ENCODE results near the gene E2F4. TPM values are rescaled to one million over a fixed set of nuclear protein-coding genes. Genes with fewer than 3 reads are reported as not detected.

Gene E2F4
- total and polyA plus RNA-seq, 2 donors (not counting 1 experiment from before 2014, with no cell fraction given) = 106 to 188 TPM

- Histone ChIP-seq H3K4me1 (ENCODE audit: control insufficient read depth in 2 of 2, insufficient read depth in 2 of 2, low read length in 2 of 2) (peaks cover 52 to 71% of the 10 kb centered on the region in 2 donors), H3K27me3 (replicated peaks in 1 of 4; ENCODE audit: control extremely low read depth in 1 of 4, control insufficient read depth in 3 of 4, insufficient read depth in 4 of 4, low read length in 3 of 4) (peaks cover 0 to 40% (median 19%) of the 10 kb centered on the region in 4 experiments), H3K4me2 (replicated peaks; ENCODE audit: low read depth, low read length, poor library complexity, severe bottlenecking) (peak overlapping the region; percentile 99), H3K9me3 (ENCODE audit: control extremely low read depth in 1 of 3, control insufficient read depth in 2 of 3, insufficient read depth in 1 of 3, low read length in 2 of 3) (peaks cover 0 to 27% (median 0%) of the 10 kb centered on the region in 3 donors), H3K36me3 (replicated peaks in 1 of 2; ENCODE audit: control extremely low read depth in 1 of 2, control insufficient read depth in 1 of 2, extremely low read depth in 1 of 2, insufficient read depth in 2 of 2, low read length in 1 of 2) (no peaks in the 10 kb centered on the region), H4K20me1 (ENCODE audit: control insufficient read depth, insufficient read depth, low read length, poor library complexity, severe bottlenecking) (peaks cover 58% of the 10 kb centered on the region), H2AFZ (ENCODE audit: insufficient read depth, low read depth, low read length, poor library complexity, severe bottlenecking) (peak overlapping the region; percentile 76), H3K9ac (ENCODE audit: low read length) (peak overlapping the region; percentile 98), H3K4me3 (ENCODE audit: control extremely low read depth in 1 of 5, extremely low read depth in 1 of 5, insufficient read depth in 1 of 5, low read depth in 2 of 5, low read length in 4 of 5) (peak overlapping the region; percentile 59 to 98 (median 96)), H3K79me2 (ENCODE audit: control insufficient read depth, insufficient read depth, low read length) (no peaks in the 10 kb centered on the region), H3K27ac (ENCODE audit: low read length in 2 of 2) (peak overlapping the region; percentile 97 to 99)
- Mint-ChIP-seq H3K9me3 (ENCODE audit: insufficient read depth) (no peaks in the 10 kb centered on the region), H3K27me3 (peaks cover 16% of the 10 kb centered on the region), H3K4me3 (peak overlapping the region; percentile 92), H3K27ac (peak overlapping the region; percentile 97), H3K4me1 (peaks cover 58% of the 10 kb centered on the region)
- TF ChIP-seq EZH2 (IDR thresholded peaks at IDR 0.05; ENCODE audit: borderline replicate concordance, insufficient read depth, low read depth, low read length, poor library complexity, severe bottlenecking) = no peak
- intact Hi-C loops (cut with micrococcal nuclease) = loop anchor here (1.0 kb wide), 5 partner anchors 24 to 182 kb away; partner anchors contain the start of genes CBFB, MATCAP1, PHAF1 and TMEM208
- ATAC-seq (ENCODE audit: low read depth) (peak; percentile 55), DNase-seq (peak; percentile 92)
- CTCF ChIA-PET = interaction anchor here (0.6 to 2.3 kb wide), 9 partner anchors 10 to 252 kb away, joined by 3 to 15 read pairs (median 3); partner anchors contain the start of gene NOL3
- POLR2A ChIA-PET = interaction anchor here (0.6 to 1.1 kb wide), 6 partner anchors 8 to 143 kb away, joined by 3 to 5 read pairs (median 3); partner anchors contain the start of genes B3GNT9 and CBFB
- under 1% methylated on average over 30 of the region's 34 CpGs for WGBS (ENCODE audit: insufficient coverage)
Observed at GRCh38 chr16:67158637-67159600, 33.0 kb upstream of the E2F4 start.

GRCh38 chr16:67161595-67162058 lies 30.3 kb upstream of the E2F4 start:
- Mint-ChIP-seq H3K9me3 (ENCODE audit: insufficient read depth) (no peaks in the 10 kb centered on the region), H3K27me3 (peaks cover 23% of the 10 kb centered on the region), H3K4me3 (peak overlapping the region; percentile 76), H3K4me1 (peaks cover 59% of the 10 kb centered on the region), H3K27ac (no peak overlapping the region)
- ATAC-seq (ENCODE audit: low read depth) (no peak), DNase-seq (peak; percentile 29)
- Histone ChIP-seq H3K36me3 (replicated peaks in 1 of 2; ENCODE audit: control extremely low read depth in 1 of 2, control insufficient read depth in 1 of 2, extremely low read depth in 1 of 2, insufficient read depth in 2 of 2, low read length in 1 of 2) (no peaks in the 10 kb centered on the region), H3K9ac (ENCODE audit: low read length) (no peak overlapping the region), H3K9me3 (ENCODE audit: control extremely low read depth in 1 of 3, control insufficient read depth in 2 of 3, insufficient read depth in 1 of 3, low read length in 2 of 3) (peaks cover 0 to 40% (median 0%) of the 10 kb centered on the region in 3 donors), H3K4me2 (replicated peaks; ENCODE audit: low read depth, low read length, poor library complexity, severe bottlenecking) (peak overlapping the region; percentile 99), H2AFZ (ENCODE audit: insufficient read depth, low read depth, low read length, poor library complexity, severe bottlenecking) (no peak overlapping the region), H3K27me3 (replicated peaks in 1 of 4; ENCODE audit: control extremely low read depth in 1 of 4, control insufficient read depth in 3 of 4, insufficient read depth in 4 of 4, low read length in 3 of 4) (peaks cover 0 to 58% (median 31%) of the 10 kb centered on the region in 4 experiments), H3K79me2 (ENCODE audit: control insufficient read depth, insufficient read depth, low read length) (no peaks in the 10 kb centered on the region), H3K4me3 (ENCODE audit: control extremely low read depth in 1 of 5, extremely low read depth in 1 of 5, insufficient read depth in 1 of 5, low read depth in 2 of 5, low read length in 4 of 5) (no peak overlapping the region), H4K20me1 (ENCODE audit: control insufficient read depth, insufficient read depth, low read length, poor library complexity, severe bottlenecking) (peaks cover 42% of the 10 kb centered on the region), H3K27ac (ENCODE audit: low read length in 2 of 2) (no peak overlapping the region), H3K4me1 (ENCODE audit: control insufficient read depth in 2 of 2, insufficient read depth in 2 of 2, low read length in 2 of 2) (peaks cover 65 to 72% of the 10 kb centered on the region in 2 donors)
- ChIA-PET POLR2A (interaction anchor here (2.1 kb wide), 1 partner anchor 22 kb away, joined by 4 read pairs; the partner anchor contains the start of gene MATCAP1), CTCF (interaction anchor here (1.1 to 2.5 kb wide), 5 partner anchors 11 to 23 kb away, joined by 3 to 11 read pairs (median 4); partner anchors contain the start of gene MATCAP1)
- intact Hi-C loops (cut with micrococcal nuclease) = loop anchor here (2.0 kb wide), 1 partner anchor 31 kb away; the partner anchor contains the start of gene E2F4
- WGBS (ENCODE audit: insufficient coverage) = 63% methylated on average over 17 of the region's 25 CpGs
- TF ChIP-seq CTCF (IDR thresholded peaks at IDR 0.05) = no peak
- no peak for TF ChIP-seq EZH2 (IDR thresholded peaks at IDR 0.05; ENCODE audit: borderline replicate concordance, insufficient read depth, low read depth, low read length, poor library complexity, severe bottlenecking)
